Measurements from ENCODE around the gene MEFV. TPM values are rescaled to one million over a fixed set of nuclear protein-coding genes. Genes with fewer than 3 reads are reported as not detected.

Gene MEFV
- total and polyA plus RNA-seq, 2 of the 13 experiments (the other 11 are each of a cell fraction or from before 2014, with no cell fraction given): 0.22 TPM; not detected in 1

- TF ChIP-seq IRX3 (CRISPR knock-in tag; IDR thresholded peaks at IDR 0.05; ENCODE audit: borderline replicate concordance, low read depth) (no peak), ZNF710 (CRISPR knock-in tag; IDR thresholded peaks at IDR 0.05; ENCODE audit: borderline replicate concordance) (no peak), YY1 (IDR thresholded peaks at IDR 0.05; ENCODE audit: insufficient read depth, insufficient replicate concordance, low read depth, low read length) (peak; percentile 9), ZNF264 (CRISPR knock-in tag; IDR thresholded peaks at IDR 0.05) (no peak), NCOR1 (IDR thresholded peaks at IDR 0.05; ENCODE audit: borderline replicate concordance, low read length) (no peak), NR2C2 (CRISPR knock-in tag; IDR thresholded peaks at IDR 0.05; ENCODE audit: borderline replicate concordance) (peak; percentile 10; the same call in 1 of the 2 replicates), HDAC1 (CRISPR knock-in tag; IDR thresholded peaks at IDR 0.05) (no peak), SAFB2 (CRISPR knock-in tag; IDR thresholded peaks at IDR 0.05; ENCODE audit: borderline replicate concordance, low read depth) (no peak; the same call in 1 of the 2 replicates), ZNF317 (CRISPR knock-in tag; IDR thresholded peaks at IDR 0.05) (peak; percentile 22; the same call in 1 of the 2 replicates), ATF7-NPFF (CRISPR knock-in tag; IDR thresholded peaks at IDR 0.05; ENCODE audit: low read depth) (0 out of 2 replicates have a peak, but pooled peaks have one; percentile 21), ZNF260 (CRISPR knock-in tag; IDR thresholded peaks at IDR 0.05; ENCODE audit: borderline replicate concordance, low read depth) (no peak), ZNF138 (CRISPR knock-in tag; IDR thresholded peaks at IDR 0.05; ENCODE audit: low read depth) (no peak), ZBTB3 (CRISPR knock-in tag; IDR thresholded peaks at IDR 0.05; ENCODE audit: borderline replicate concordance, low read depth) (peak; percentile 28; the same call in 1 of the 2 replicates), FOXA1 (IDR thresholded peaks at IDR 0.05) (no peak), FOXA1 (CRISPR knock-in tag; IDR thresholded peaks at IDR 0.05) (no peak), ZNF207 (IDR thresholded peaks at IDR 0.05; ENCODE audit: borderline replicate concordance) (no peak), HDAC2 (CRISPR knock-in tag; IDR thresholded peaks at IDR 0.05) (0 out of 2 replicates have a peak, but pooled peaks have one; percentile 6), CCDC6 (CRISPR knock-in tag; IDR thresholded peaks at IDR 0.05) (no peak), IRF9 (CRISPR knock-in tag; IDR thresholded peaks at IDR 0.05; ENCODE audit: borderline replicate concordance) (peak; percentile 81; the same call in 1 of the 2 replicates), ZBTB39 (CRISPR knock-in tag; IDR thresholded peaks at IDR 0.05) (0 out of 2 replicates have a peak, but pooled peaks have one; percentile 71), TFDP2 (CRISPR knock-in tag; IDR thresholded peaks at IDR 0.05) (0 out of 2 replicates have a peak, but pooled peaks have one; percentile 1), ZNF563 (CRISPR knock-in tag; IDR thresholded peaks at IDR 0.05) (no peak)
Observed at GRCh38 chr16:3283543-3284447, 27.4 kb upstream of the MEFV start (continued).
